Prostate gland (tissue), 2 donors: Measurements from ENCODE around the gene SCFD2. TPM values are rescaled to one million over a fixed set of nuclear protein-coding genes. Genes with fewer than 3 reads are reported as not detected.
A peak's percentile ranks its signal among the peaks of the same experiment; 100 is the strongest.

Experiments used
- DNase-seq: peaks from one replicate; pipeline ENCODE4 v3.0.0-alpha.2; 2019; ENCODE audit warnings: low spot score
- H3K27ac ChIP-seq, 2 donors: fragments of 200-600 bp; sonication (generic); 2 replicates each; pipeline ENCODE4 v1.5.1; 2017 to 2019
- H3K27me3 ChIP-seq: fragments of 200-600 bp; sonication (generic); replicated peaks from 2 replicates; pipeline ENCODE4 v1.5.1; 2019; ENCODE audit not compliant: insufficient read depth
- H3K36me3 ChIP-seq, 2 donors: fragments of 200-600 bp; sonication (generic); 1 replicate in 1 of 2; 2 replicates in 1 of 2; pipeline versions ENCODE4 v1.5.1 to v1.8.1; 2017 to 2019
- H3K4me1 ChIP-seq: fragments of 200-600 bp; sonication (generic); replicated peaks from 2 replicates; pipeline ENCODE4 v1.5.1; 2019
- H3K4me3 ChIP-seq, 2 donors: fragments of 200-600 bp; sonication (generic); 2 replicates each; pipeline ENCODE4 v1.5.1; 2017 to 2019
- H3K9me3 ChIP-seq: fragments of 200-600 bp; sonication (generic); 2 replicates; pipeline ENCODE4 v1.5.1; 2017
- CTCF ChIP-seq, 4 experiments: fragments of 200-600 bp in 2 of 4; fragments of 450-650 bp in 2 of 4; sonication (generic) in 2 of 4; IDR thresholded peaks; 1 replicate in 3 of 4; 2 replicates in 1 of 4; pipeline ENCODE4 v1.5.1; 2016 to 2019; ENCODE audit warnings: antibody characterized with exemption in 4 of 4, mild to moderate bottlenecking in 2 of 4, moderate library complexity in 2 of 4
- POLR2A ChIP-seq: fragments of 450-650 bp; IDR thresholded peaks from one replicate; pipeline ENCODE4 v1.6.1; 2016; ENCODE audit warnings: antibody characterized with exemption, mild to moderate bottlenecking
- POLR2AphosphoS5 ChIP-seq: sonication (generic); formaldehyde crosslinking; IDR thresholded peaks from one replicate; pipeline ENCODE4 v1.6.1; 2017; ENCODE audit warnings: antibody characterized with exemption
- WGBS: methylation state at CpG from one replicate; pipeline ENCODE4 v1.1.5; 2018; 5-methylcytosine and 5-hydroxymethylcytosine counted together
- intact Hi-C: fragments of 100-400 bp; cut with DNase I; formaldehyde crosslinking; loops from one replicate; pipeline ENCODE4 v1.14.2; 2022
- total RNA-seq, 2 donors: library from RNA; depleted of rRNA; stranded (reverse); fragments of >200 nt; gene quantifications; one replicate each; pipeline ENCODE4 v1.1.0, GENCODE V29; 2016

The SCFD2 gene
- total RNA-seq, 2 donors from 2014 or later = 10.7 to 21.1 TPM

GRCh38 chr4:52869196-52869595 lies 496.7 kb downstream of the SCFD2 start:
- Histone ChIP-seq H3K4me3 (no peak overlapping the region), H3K36me3 (no peaks in the 10 kb centered on the region), H3K4me1 (no peaks in the 10 kb centered on the region), H3K27ac (no peak overlapping the region), H3K27me3 (no peaks in the 10 kb centered on the region), H3K9me3 (no peaks in the 10 kb centered on the region)
- WGBS = 58% methylated on average over 12 of the region's 12 CpGs
- DNase-seq = no peak
- no peak for TF ChIP-seq POLR2A
- no peak for TF ChIP-seq POLR2AphosphoS5
- TF ChIP-seq CTCF (IDR thresholded peaks at IDR 0.05) = no peak
- intact Hi-C loops = no loop called here

- WGBS = 65% methylated on average over 8 of the region's 8 CpGs
Measured at GRCh38 chr4:52868133-52868532, 497.7 kb downstream of the SCFD2 start.

GRCh38 chr4:52867163-52867562 lies 498.7 kb downstream of the SCFD2 start:
- H3K9me3 ChIP-seq = no peaks in the 10 kb centered on the region
- H3K27me3 ChIP-seq = no peaks in the 10 kb centered on the region
- H3K36me3 ChIP-seq = no peaks in the 10 kb centered on the region
- H3K4me1 ChIP-seq = no peaks in the 10 kb centered on the region
- no peak overlapping the region for H3K4me3 ChIP-seq
- no peak for TF ChIP-seq CTCF (IDR thresholded peaks at IDR 0.05)
- no peak for TF ChIP-seq POLR2A
- TF ChIP-seq POLR2AphosphoS5 = no peak
- no peak overlapping the region for H3K27ac ChIP-seq
- DNase-seq = no peak
- 86% methylated on average over 4 of the region's 4 CpGs for WGBS
- intact Hi-C loops = no loop called here

More at GRCh38 chr4:52868133-52868532, 497.7 kb downstream of the SCFD2 start:
- Histone ChIP-seq H3K4me1 (no peaks in the 10 kb centered on the region), H3K4me3 (no peak overlapping the region), H3K27me3 (no peaks in the 10 kb centered on the region), H3K27ac (no peak overlapping the region), H3K36me3 (no peaks in the 10 kb centered on the region), H3K9me3 (no peaks in the 10 kb centered on the region)
- peak; percentile 55 for DNase-seq
- intact Hi-C loops = no loop called here
- TF ChIP-seq POLR2AphosphoS5 = peak; percentile 33
- peak in 1 of 4 experiments; percentile 9 for TF ChIP-seq CTCF (IDR thresholded peaks at IDR 0.05)
- TF ChIP-seq POLR2A = no peak

GRCh38 chr4:52866734-52867133 lies 499.1 kb downstream of the SCFD2 start:
- no peak for DNase-seq
- TF ChIP-seq POLR2A (no peak), CTCF (IDR thresholded peaks at IDR 0.05) (no peak), POLR2AphosphoS5 (no peak)
- WGBS = 70% methylated on average over 4 of the region's 4 CpGs
- H3K27me3 ChIP-seq = no peaks in the 10 kb centered on the region
- H3K4me3 ChIP-seq = no peak overlapping the region
- intact Hi-C loops = no loop called here
- H3K27ac ChIP-seq = no peak overlapping the region
- H3K36me3 ChIP-seq = no peaks in the 10 kb centered on the region
- H3K9me3 ChIP-seq = no peaks in the 10 kb centered on the region
- H3K4me1 ChIP-seq = no peaks in the 10 kb centered on the region

GRCh38 chr4:52865300-52865699 lies 500.6 kb downstream of the SCFD2 start:
- intact Hi-C loops = no loop called here
- TF ChIP-seq POLR2AphosphoS5 (no peak), POLR2A (no peak), CTCF (IDR thresholded peaks at IDR 0.05) (no peak)
- no peaks in the 10 kb centered on the region for H3K27me3 ChIP-seq
- no peak for DNase-seq
- WGBS = 83% methylated on average over 9 of the region's 9 CpGs
- no peaks in the 10 kb centered on the region for H3K9me3 ChIP-seq
- no peaks in the 10 kb centered on the region for H3K36me3 ChIP-seq
- H3K4me3 ChIP-seq = no peak overlapping the region
- no peaks in the 10 kb centered on the region for H3K4me1 ChIP-seq
- H3K27ac ChIP-seq = no peak overlapping the region
